ENCODE results near the gene CD44. TPM values are rescaled to one million over a fixed set of nuclear protein-coding genes. Genes with fewer than 3 reads are reported as not detected.
A peak's percentile ranks its signal among the peaks of the same experiment; 100 is the strongest.

Gene CD44
- total RNA-seq, 1 experiment from 2014 or later: 61.4 TPM

DNA sequence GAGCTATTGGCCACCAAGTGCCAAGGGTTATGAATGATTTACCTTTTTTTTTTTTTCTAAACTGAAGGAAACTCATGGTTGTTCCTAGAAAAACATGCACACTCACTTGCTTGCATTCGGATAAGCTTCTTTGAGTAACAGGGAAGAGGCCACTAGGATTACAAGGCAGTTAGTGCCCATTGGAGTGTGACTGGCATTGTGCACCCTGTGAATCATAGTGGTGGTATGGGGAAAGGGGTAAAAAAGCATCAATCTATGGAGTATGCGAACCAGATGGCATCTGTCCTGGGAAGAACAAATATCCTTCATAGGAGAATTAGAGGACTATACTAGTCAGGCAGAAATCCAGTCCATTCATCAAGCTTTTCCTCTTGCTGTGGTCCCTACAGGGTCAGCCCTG lies 24.2 kb downstream of the CD44 start:
- DNase-seq: no peak
- H3K9me3 ChIP-seq: no peaks in the 10 kb centered on the region
- peaks cover 23% of the 10 kb centered on the region for H3K4me1 ChIP-seq
- no peaks in the 10 kb centered on the region for H3K27me3 Mint-ChIP-seq (ENCODE audit: insufficient read depth, unreplicated experiment)
- H3K36me3 ChIP-seq (ENCODE audit: control insufficient read depth, insufficient read depth, low read length): no peaks in the 10 kb centered on the region; the same call in 1 of the 2 replicates
- no peaks in the 10 kb centered on the region for H3K9me3 Mint-ChIP-seq (ENCODE audit: unreplicated experiment)
- TF ChIP-seq, protein P1, sequence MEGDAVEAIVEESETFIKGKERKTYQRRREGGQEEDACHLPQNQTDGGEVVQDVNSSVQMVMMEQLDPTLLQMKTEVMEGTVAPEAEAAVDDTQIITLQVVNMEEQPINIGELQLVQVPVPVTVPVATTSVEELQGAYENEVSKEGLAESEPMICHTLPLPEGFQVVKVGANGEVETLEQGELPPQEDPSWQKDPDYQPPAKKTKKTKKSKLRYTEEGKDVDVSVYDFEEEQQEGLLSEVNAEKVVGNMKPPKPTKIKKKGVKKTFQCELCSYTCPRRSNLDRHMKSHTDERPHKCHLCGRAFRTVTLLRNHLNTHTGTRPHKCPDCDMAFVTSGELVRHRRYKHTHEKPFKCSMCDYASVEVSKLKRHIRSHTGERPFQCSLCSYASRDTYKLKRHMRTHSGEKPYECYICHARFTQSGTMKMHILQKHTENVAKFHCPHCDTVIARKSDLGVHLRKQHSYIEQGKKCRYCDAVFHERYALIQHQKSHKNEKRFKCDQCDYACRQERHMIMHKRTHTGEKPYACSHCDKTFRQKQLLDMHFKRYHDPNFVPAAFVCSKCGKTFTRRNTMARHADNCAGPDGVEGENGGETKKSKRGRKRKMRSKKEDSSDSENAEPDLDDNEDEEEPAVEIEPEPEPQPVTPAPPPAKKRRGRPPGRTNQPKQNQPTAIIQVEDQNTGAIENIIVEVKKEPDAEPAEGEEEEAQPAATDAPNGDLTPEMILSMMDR (IDR thresholded peaks at IDR 0.05; ENCODE audit: insufficient read depth in 1 of 2, low read depth in 1 of 2, low read length in 1 of 2, severe bottlenecking in 1 of 2, unreplicated experiment in 1 of 2): no peak
- H3K27me3 ChIP-seq (replicated peaks; ENCODE audit: control insufficient read depth, insufficient read depth, low read length): no peaks in the 10 kb centered on the region
- no peaks in the 10 kb centered on the region for H3K36me3 Mint-ChIP-seq (ENCODE audit: insufficient read depth, unreplicated experiment)
- H3K4me1 Mint-ChIP-seq (ENCODE audit: low read depth, unreplicated experiment): no peaks in the 10 kb centered on the region
- no TSS peak for BruUV-seq (replicated peaks)
- no peak overlapping the region for H3K4me3 ChIP-seq (ENCODE audit: low read depth, low read length)
- H3K27ac Mint-ChIP-seq (ENCODE audit: unreplicated experiment): no peak overlapping the region
- ChIA-PET CTCF (no interaction called here), POLR2A (no interaction called here)
- H3K4me3 Mint-ChIP-seq (ENCODE audit: unreplicated experiment): no peak overlapping the region
- intact Hi-C loops (cut with micrococcal nuclease; ENCODE audit: unreplicated experiment): no loop called here

DNA sequence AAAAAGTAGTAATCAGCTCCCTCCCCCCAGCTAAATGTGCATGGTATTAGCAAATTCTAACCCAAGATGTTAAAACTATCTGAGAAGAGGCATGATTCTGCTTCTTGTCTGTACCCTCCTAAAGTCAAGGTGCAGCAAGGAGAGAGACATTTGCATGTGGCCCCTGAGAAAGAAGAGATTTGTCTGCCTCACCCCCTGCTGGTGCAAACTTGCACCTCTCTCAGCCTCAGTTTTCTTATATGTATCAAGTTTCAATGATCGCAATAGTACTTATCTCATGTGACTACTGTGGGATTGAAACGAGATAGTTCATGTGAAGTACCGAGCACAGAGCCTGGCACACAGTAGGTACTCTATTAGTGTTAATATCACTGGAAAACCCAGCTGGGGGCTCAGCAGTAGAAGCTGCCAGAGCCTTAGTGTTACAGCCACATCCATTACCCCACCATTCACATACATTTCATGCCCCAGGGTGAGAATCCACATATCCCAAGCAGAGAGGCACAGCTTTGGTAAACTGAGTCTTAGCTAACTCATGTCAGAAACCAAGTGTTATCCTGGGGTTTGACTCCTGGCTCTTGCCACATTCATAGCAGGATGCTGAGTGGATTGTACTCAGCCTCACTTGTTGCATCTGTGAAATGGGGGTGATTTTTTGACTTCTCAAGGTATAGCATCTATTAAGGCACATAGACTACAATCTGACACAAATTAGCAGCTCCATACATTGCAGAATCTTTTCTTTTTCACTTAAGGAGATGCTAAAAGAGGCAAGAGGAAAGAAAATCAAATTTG lies 24.9 kb downstream of the CD44 start:
- H3K4me1 Mint-ChIP-seq (ENCODE audit: low read depth, unreplicated experiment): no peaks in the 10 kb centered on the region
- TF ChIP-seq, protein P1 (IDR thresholded peaks at IDR 0.05; ENCODE audit: insufficient read depth in 1 of 2, low read depth in 1 of 2, low read length in 1 of 2, severe bottlenecking in 1 of 2, unreplicated experiment in 1 of 2): peak; percentile 10 to 23
- H3K4me1 ChIP-seq: peaks cover 23% of the 10 kb centered on the region
- DNase-seq: no peak
- H3K4me3 Mint-ChIP-seq (ENCODE audit: unreplicated experiment): no peak overlapping the region
- intact Hi-C loops (cut with micrococcal nuclease; ENCODE audit: unreplicated experiment): no loop called here
- CTCF ChIA-PET: interaction anchor here (1.7 kb wide), 1 partner anchor 12 kb away, joined by 3 read pairs; no protein-coding TSS in a partner anchor
- no peaks in the 10 kb centered on the region for H3K27me3 Mint-ChIP-seq (ENCODE audit: insufficient read depth, unreplicated experiment)
- H3K36me3 ChIP-seq (ENCODE audit: control insufficient read depth, insufficient read depth, low read length): no peaks in the 10 kb centered on the region; the same call in 1 of the 2 replicates
- no TSS peak for BruUV-seq (replicated peaks)
- no peaks in the 10 kb centered on the region for H3K27me3 ChIP-seq (replicated peaks; ENCODE audit: control insufficient read depth, insufficient read depth, low read length)
- no peaks in the 10 kb centered on the region for H3K36me3 Mint-ChIP-seq (ENCODE audit: insufficient read depth, unreplicated experiment)
- H3K9me3 Mint-ChIP-seq (ENCODE audit: unreplicated experiment): no peaks in the 10 kb centered on the region
- no peaks in the 10 kb centered on the region for H3K9me3 ChIP-seq
- no peak overlapping the region for H3K27ac Mint-ChIP-seq (ENCODE audit: unreplicated experiment)
- H3K4me3 ChIP-seq (ENCODE audit: low read depth, low read length): no peak overlapping the region
- POLR2A ChIA-PET: no interaction called here

DNA sequence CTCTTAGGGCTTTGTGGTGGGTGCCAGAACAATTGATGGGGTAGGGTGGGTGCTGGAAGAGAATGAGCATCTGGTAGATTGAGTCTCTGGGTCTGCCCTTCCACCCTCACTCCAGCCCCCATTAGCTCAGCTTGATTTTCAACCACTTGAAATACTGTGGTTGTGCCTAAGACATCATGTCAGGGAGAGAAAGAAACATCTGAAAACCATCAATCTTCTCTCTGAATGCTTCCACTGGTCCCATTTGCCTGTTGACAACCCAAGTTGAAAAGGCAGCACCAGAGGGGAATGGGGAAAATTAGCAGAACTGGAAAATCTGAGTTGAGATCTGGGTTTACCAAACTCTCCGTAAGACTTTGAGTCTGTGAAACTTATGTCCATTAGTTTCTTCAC lies 26.1 kb downstream of the CD44 start:
- no peaks in the 10 kb centered on the region for H3K36me3 Mint-ChIP-seq (ENCODE audit: insufficient read depth, unreplicated experiment)
- H3K36me3 ChIP-seq (ENCODE audit: control insufficient read depth, insufficient read depth, low read length): no peaks in the 10 kb centered on the region; the same call in 1 of the 2 replicates
- ChIA-PET POLR2A (no interaction called here), CTCF (interaction anchor here (1.7 kb wide), 1 partner anchor 13 kb away, joined by 3 read pairs; no protein-coding TSS in a partner anchor)
- no peaks in the 10 kb centered on the region for H3K9me3 ChIP-seq
- H3K9me3 Mint-ChIP-seq (ENCODE audit: unreplicated experiment): no peaks in the 10 kb centered on the region
- no TSS peak for BruUV-seq (replicated peaks)
- H3K4me3 Mint-ChIP-seq (ENCODE audit: unreplicated experiment): no peak overlapping the region
- TF ChIP-seq, protein P1 (IDR thresholded peaks at IDR 0.05; ENCODE audit: insufficient read depth in 1 of 2, low read depth in 1 of 2, low read length in 1 of 2, severe bottlenecking in 1 of 2, unreplicated experiment in 1 of 2): no peak
- no peak overlapping the region for H3K27ac Mint-ChIP-seq (ENCODE audit: unreplicated experiment)
- H3K4me1 ChIP-seq: peaks cover 23% of the 10 kb centered on the region
- no peaks in the 10 kb centered on the region for H3K27me3 ChIP-seq (replicated peaks; ENCODE audit: control insufficient read depth, insufficient read depth, low read length)
- no peak overlapping the region for H3K4me3 ChIP-seq (ENCODE audit: low read depth, low read length)
- no peaks in the 10 kb centered on the region for H3K4me1 Mint-ChIP-seq (ENCODE audit: low read depth, unreplicated experiment)
- H3K27me3 Mint-ChIP-seq (ENCODE audit: insufficient read depth, unreplicated experiment): no peaks in the 10 kb centered on the region
- intact Hi-C loops (cut with micrococcal nuclease; ENCODE audit: unreplicated experiment): no loop called here
- no peak for DNase-seq

All from Caco-2 (cell line).